Caco-2 (cell line): ENCODE measurements around the gene GK2. TPM values are rescaled to one million over a fixed set of nuclear protein-coding genes. Genes with fewer than 3 reads are reported as not detected.

Source experiments
- BruUV-seq: library from RNA; stranded (reverse); fragments of 400-500 nt; replicated peaks from 2 replicates; lab custom pipeline; 2021; lab: Mats Ljungman, UMichigan
- CTCF ChIA-PET: fragments of 300-600 bp; sonication (Branson Sonifier 250); formaldehyde crosslinking; loops from one replicate; lab custom pipeline; 2022; ENCODE audit warnings: antibody characterized with exemption; lab: Charles Lee
- POLR2A ChIA-PET: fragments of 300-600 bp; sonication (Branson Sonifier 250); formaldehyde crosslinking; loops from one replicate; lab custom pipeline; 2022; ENCODE audit warnings: antibody characterized with exemption; lab: Charles Lee
- DNase-seq, 2 experiments: peaks; one replicate each; pipeline versions ENCODE4 v3.0.0 to v3.0.0-alpha.2; 2020 to 2022
- H3K27me3 ChIP-seq: replicated peaks from 2 replicates; pipeline ENCODE4 v1.6.0; 2011; ENCODE audit warnings: low read length; ENCODE audit not compliant: control insufficient read depth, insufficient read depth
- H3K36me3 ChIP-seq: 2 replicates; pipeline ENCODE4 v1.5.1; 2011; ENCODE audit warnings: low read length; ENCODE audit not compliant: control insufficient read depth, insufficient read depth
- H3K4me1 ChIP-seq: fragments of 250-450 bp; sonication (Bioruptor Pico); 2 replicates; pipeline ENCODE4 v1.5.1; 2020; ENCODE audit warnings: mild to moderate bottlenecking
- H3K4me3 ChIP-seq: 2 replicates; pipeline ENCODE4 v1.5.1; 2011; ENCODE audit warnings: low read depth, mild to moderate bottlenecking, control low read depth, low read length
- H3K9me3 ChIP-seq: fragments of 250-450 bp; sonication (Bioruptor Pico); 2 replicates; pipeline ENCODE4 v1.5.1; 2020; ENCODE audit warnings: mild to moderate bottlenecking, moderate library complexity
- H3K27ac Mint-ChIP-seq: one replicate; pipeline ENCODE4 v1.8.0; 2022; ENCODE audit warnings: mixed read lengths; ENCODE audit not compliant: unreplicated experiment
- H3K27me3 Mint-ChIP-seq: one replicate; pipeline ENCODE4 v1.8.0; 2022; ENCODE audit warnings: mixed read lengths; ENCODE audit not compliant: insufficient read depth, unreplicated experiment
- H3K36me3 Mint-ChIP-seq: one replicate; pipeline ENCODE4 v1.8.0; 2022; ENCODE audit warnings: mild to moderate bottlenecking, mixed read lengths; ENCODE audit not compliant: insufficient read depth, unreplicated experiment
- H3K4me1 Mint-ChIP-seq: one replicate; pipeline ENCODE4 v1.8.0; 2022; ENCODE audit warnings: low read depth, mixed read lengths; ENCODE audit not compliant: unreplicated experiment
- H3K4me3 Mint-ChIP-seq: one replicate; pipeline ENCODE4 v1.8.0; 2022; ENCODE audit warnings: mild to moderate bottlenecking, moderate library complexity, mixed read lengths; ENCODE audit not compliant: unreplicated experiment
- H3K9me3 Mint-ChIP-seq: one replicate; pipeline ENCODE4 v1.8.0; 2022; ENCODE audit warnings: mixed read lengths; ENCODE audit not compliant: unreplicated experiment
- CTCF ChIP-seq, 2 experiments: fragments of 200-600 bp in 1 of 2; IDR thresholded peaks; 1 replicate in 1 of 2; 2 replicates in 1 of 2; pipeline versions ENCODE4 v1.5.1 to v1.8.0; 2011 to 2022; ENCODE audit warnings: antibody characterized with exemption in 1 of 2, control low read depth in 1 of 2, inconsistent platforms in 1 of 2, low read depth in 1 of 2, low read length in 1 of 2, mild to moderate bottlenecking in 1 of 2, moderate library complexity in 1 of 2; ENCODE audit not compliant: insufficient read depth in 1 of 2, severe bottlenecking in 1 of 2, unreplicated experiment in 1 of 2
- intact Hi-C: fragments of 100-400 bp; cut with micrococcal nuclease; formaldehyde crosslinking; loops from one replicate; pipeline ENCODE4 v1.10.0; 2022; ENCODE audit not compliant: unreplicated experiment
- total RNA-seq: library from RNA; stranded (reverse); gene quantifications from 2 replicates; pipeline ENCODE4 v1.2.3, GENCODE V29; 2022

The GK2 gene
- total RNA-seq, 1 experiment from 2014 or later: not detected

GRCh38 chr4:79450053-79450452 is 42.0 kb upstream of the GK2 start:
- H3K4me3 ChIP-seq: no peak overlapping the region
- intact Hi-C loops: no loop called here
- H3K36me3 ChIP-seq: no peaks in the 10 kb centered on the region
- ChIA-PET CTCF (no interaction called here), POLR2A (no interaction called here)
- Mint-ChIP-seq H3K9me3 (no peaks in the 10 kb centered on the region), H3K36me3 (no peaks in the 10 kb centered on the region), H3K4me3 (no peak overlapping the region), H3K27ac (no peak overlapping the region), H3K4me1 (no peaks in the 10 kb centered on the region), H3K27me3 (no peaks in the 10 kb centered on the region)
- BruUV-seq: no TSS peak
- H3K4me1 ChIP-seq: no peaks in the 10 kb centered on the region
- no peaks in the 10 kb centered on the region for H3K9me3 ChIP-seq
- no peak for TF ChIP-seq CTCF (IDR thresholded peaks at IDR 0.05; ENCODE audit: insufficient read depth in 1 of 2, low read depth in 1 of 2, low read length in 1 of 2, severe bottlenecking in 1 of 2, unreplicated experiment in 1 of 2)
- DNase-seq: no peak
- no peaks in the 10 kb centered on the region for H3K27me3 ChIP-seq

- Histone ChIP-seq H3K9me3 (no peaks in the 10 kb centered on the region), H3K27me3 (no peaks in the 10 kb centered on the region), H3K4me1 (no peaks in the 10 kb centered on the region), H3K36me3 (no peaks in the 10 kb centered on the region), H3K4me3 (no peak overlapping the region)
- intact Hi-C loops: no loop called here
- H3K9me3 Mint-ChIP-seq: no peaks in the 10 kb centered on the region
- BruUV-seq: no TSS peak
- no peaks in the 10 kb centered on the region for H3K36me3 Mint-ChIP-seq
- no peak overlapping the region for H3K27ac Mint-ChIP-seq
- no peak for DNase-seq
- CTCF ChIA-PET: no interaction called here
- POLR2A ChIA-PET: no interaction called here
- TF ChIP-seq CTCF (IDR thresholded peaks at IDR 0.05; ENCODE audit: insufficient read depth in 1 of 2, low read depth in 1 of 2, low read length in 1 of 2, severe bottlenecking in 1 of 2, unreplicated experiment in 1 of 2): no peak
- no peak overlapping the region for H3K4me3 Mint-ChIP-seq
- H3K4me1 Mint-ChIP-seq: no peaks in the 10 kb centered on the region
- no peaks in the 10 kb centered on the region for H3K27me3 Mint-ChIP-seq
These were observed 38.1 kb upstream of the GK2 start for GRCh38 chr4:79446145-79446544.

- H3K9me3 ChIP-seq: no peaks in the 10 kb centered on the region
- no peak for TF ChIP-seq CTCF (IDR thresholded peaks at IDR 0.05; ENCODE audit: insufficient read depth in 1 of 2, low read depth in 1 of 2, low read length in 1 of 2, severe bottlenecking in 1 of 2, unreplicated experiment in 1 of 2)
- no peaks in the 10 kb centered on the region for H3K27me3 ChIP-seq
- no peaks in the 10 kb centered on the region for H3K36me3 ChIP-seq
- Mint-ChIP-seq H3K9me3 (no peaks in the 10 kb centered on the region), H3K4me1 (no peaks in the 10 kb centered on the region), H3K27ac (no peak overlapping the region), H3K36me3 (no peaks in the 10 kb centered on the region), H3K4me3 (no peak overlapping the region), H3K27me3 (no peaks in the 10 kb centered on the region)
- H3K4me1 ChIP-seq: no peaks in the 10 kb centered on the region
- intact Hi-C loops: no loop called here
- BruUV-seq: no TSS peak
- no peak for DNase-seq
- no peak overlapping the region for H3K4me3 ChIP-seq
- POLR2A ChIA-PET: no interaction called here
- CTCF ChIA-PET: no interaction called here
These were observed 37.3 kb upstream of the GK2 start for GRCh38 chr4:79445371-79445781.
